Peyer's patch (tissue), 4 donors: ENCODE results near the gene C20orf204. TPM values are rescaled to one million over a fixed set of nuclear protein-coding genes. Genes with fewer than 3 reads are reported as not detected.

Source experiments
- DNase-seq, 3 donors: peaks; one replicate each; pipeline ENCODE4 v3.0.0-alpha.2; 2017 to 2019
- H3K27ac ChIP-seq, 4 donors: fragments of 200-600 bp; sonication (generic); one replicate each; pipeline ENCODE4 v1.5.1; 2016 to 2019
- H3K27me3 ChIP-seq, 2 donors: fragments of 200-600 bp; sonication (generic); one replicate each; pipeline ENCODE4 v1.5.1; 2019
- H3K36me3 ChIP-seq, 3 donors: fragments of 200-600 bp; sonication (generic); one replicate each; pipeline ENCODE4 v1.5.1; 2016 to 2019
- H3K4me1 ChIP-seq, 4 donors: fragments of 200-600 bp; sonication (generic); one replicate each; pipeline ENCODE4 v1.5.1; 2016 to 2019
- H3K4me3 ChIP-seq, 4 donors: fragments of 200-600 bp; sonication (generic); 1 replicate in 3 of 4; 2 replicates in 1 of 4; pipeline ENCODE4 v1.5.1; 2016 to 2019; ENCODE audit warnings: mild to moderate bottlenecking in 1 of 4
- H3K9me3 ChIP-seq, 4 donors: fragments of 200-600 bp; sonication (generic); one replicate each; pipeline ENCODE4 v1.5.1; 2016 to 2019; ENCODE audit warnings: mild to moderate bottlenecking in 1 of 4
- CTCF ChIP-seq, 6 experiments: fragments of 450-650 bp in 4 of 6; fragments of 200-600 bp in 2 of 6; sonication (generic) in 1 of 6; IDR thresholded peaks; one replicate each; pipeline ENCODE4 v1.5.1; 2017 to 2019; ENCODE audit warnings: antibody characterized with exemption in 6 of 6, mild to moderate bottlenecking in 3 of 6, moderate library complexity in 1 of 6
- POLR2A ChIP-seq, 2 donors: fragments of 450-650 bp; IDR thresholded peaks; one replicate each; pipeline ENCODE4 v1.5.1; 2017; ENCODE audit warnings: antibody characterized with exemption in 2 of 2, mild to moderate bottlenecking in 2 of 2, moderate library complexity in 2 of 2
- total RNA-seq, 4 donors: library from RNA; depleted of rRNA; stranded (reverse); fragments of >200 nt; gene quantifications; one replicate each; pipeline ENCODE4 v1.1.0, GENCODE V29; 2016

Gene C20orf204
- total RNA-seq, 4 donors from 2014 or later: 0.18 to 2.1 (median 1.1) TPM

- no peaks in the 10 kb centered on the region for H3K36me3 ChIP-seq
- H3K27me3 ChIP-seq: peaks cover 0 to 19% of the 10 kb centered on the region in 2 donors
- peak overlapping the region in 2 of 4 donors; percentile 46 to 49 for H3K27ac ChIP-seq
- peaks cover 0 to 13% (median 12%) of the 10 kb centered on the region in 4 donors for H3K4me1 ChIP-seq
- TF ChIP-seq POLR2A (IDR thresholded peaks at IDR 0.05): no peak
- no peak for TF ChIP-seq CTCF (IDR thresholded peaks at IDR 0.05)
- no peak for DNase-seq
- no peak overlapping the region for H3K4me3 ChIP-seq
- no peaks in the 10 kb centered on the region for H3K9me3 ChIP-seq
Measured at GRCh38 chr20:64053841-64054661, 18.1 kb downstream of the C20orf204 start.

GRCh38 chr20:64055396-64055892 lies 19.5 kb downstream of the C20orf204 start:
- peaks cover 0 to 8% of the 10 kb centered on the region in 2 donors for H3K27me3 ChIP-seq
- no peak for TF ChIP-seq POLR2A (IDR thresholded peaks at IDR 0.05)
- no peak for TF ChIP-seq CTCF (IDR thresholded peaks at IDR 0.05)
- H3K4me3 ChIP-seq: no peak overlapping the region
- DNase-seq: no peak
- H3K27ac ChIP-seq: peak overlapping the region in 3 of 4 donors; percentile 27 to 58 (median 31)
- H3K9me3 ChIP-seq: no peaks in the 10 kb centered on the region
- H3K36me3 ChIP-seq: no peaks in the 10 kb centered on the region
- peaks cover 0 to 13% (median 5%) of the 10 kb centered on the region in 4 donors for H3K4me1 ChIP-seq

GRCh38 chr20:64055893-64056638 lies 20.1 kb downstream of the C20orf204 start:
- Histone ChIP-seq H3K27me3 (peaks cover 0 to 3% of the 10 kb centered on the region in 2 donors), H3K4me1 (peaks cover 0 to 13% (median 4%) of the 10 kb centered on the region in 4 donors), H3K4me3 (no peak overlapping the region), H3K36me3 (no peaks in the 10 kb centered on the region), H3K9me3 (no peaks in the 10 kb centered on the region), H3K27ac (peak overlapping the region in 3 of 4 donors; percentile 27 to 61 (median 31))
- TF ChIP-seq POLR2A (IDR thresholded peaks at IDR 0.05) (no peak), CTCF (IDR thresholded peaks at IDR 0.05) (no peak)
- DNase-seq: no peak

- peak overlapping the region in 3 of 4 donors; percentile 14 to 61 (median 31) for H3K27ac ChIP-seq
- H3K9me3 ChIP-seq: no peaks in the 10 kb centered on the region
- no peak for DNase-seq
- H3K36me3 ChIP-seq: no peaks in the 10 kb centered on the region
- TF ChIP-seq CTCF (IDR thresholded peaks at IDR 0.05) (no peak), POLR2A (IDR thresholded peaks at IDR 0.05) (no peak)
- H3K4me1 ChIP-seq: peaks cover 0 to 13% (median 4%) of the 10 kb centered on the region in 4 donors
- H3K4me3 ChIP-seq: no peak overlapping the region
- H3K27me3 ChIP-seq: no peaks in the 10 kb centered on the region
Measured at GRCh38 chr20:64056639-64056888, 20.6 kb downstream of the C20orf204 start.

- DNase-seq: no peak
- peak overlapping the region in 1 of 4 donors; percentile 4 for H3K4me3 ChIP-seq
- peak overlapping the region; percentile 14 to 61 (median 21) for H3K27ac ChIP-seq
- H3K4me1 ChIP-seq: peaks cover 0 to 13% (median 4%) of the 10 kb centered on the region in 4 donors
- no peaks in the 10 kb centered on the region for H3K27me3 ChIP-seq
- TF ChIP-seq POLR2A (IDR thresholded peaks at IDR 0.05): no peak
- no peak for TF ChIP-seq CTCF (IDR thresholded peaks at IDR 0.05)
- H3K36me3 ChIP-seq: no peaks in the 10 kb centered on the region
- no peaks in the 10 kb centered on the region for H3K9me3 ChIP-seq
Measured at GRCh38 chr20:64056889-64057627, 21.1 kb downstream of the C20orf204 start.
